NCI-H1105 treated with DMSO at 0.1 percent for 48 hours (cell line): ENCODE measurements around the gene PDS5B.
"Not testable (repeated sequence)": the region's sequence is repeated elsewhere in the genome, so short reads cannot be mapped to it uniquely, and the experiment has no call there.

ENCODE experiments used
- DNase-seq: peaks from one replicate; lab custom pipeline; 2025; lab: John Stamatoyannopoulos, UW

PDS5B gene

GRCh38 chr13:32659736-32660135 is 73.5 kb downstream of the PDS5B start:
- DNase-seq = no peak

DNA sequence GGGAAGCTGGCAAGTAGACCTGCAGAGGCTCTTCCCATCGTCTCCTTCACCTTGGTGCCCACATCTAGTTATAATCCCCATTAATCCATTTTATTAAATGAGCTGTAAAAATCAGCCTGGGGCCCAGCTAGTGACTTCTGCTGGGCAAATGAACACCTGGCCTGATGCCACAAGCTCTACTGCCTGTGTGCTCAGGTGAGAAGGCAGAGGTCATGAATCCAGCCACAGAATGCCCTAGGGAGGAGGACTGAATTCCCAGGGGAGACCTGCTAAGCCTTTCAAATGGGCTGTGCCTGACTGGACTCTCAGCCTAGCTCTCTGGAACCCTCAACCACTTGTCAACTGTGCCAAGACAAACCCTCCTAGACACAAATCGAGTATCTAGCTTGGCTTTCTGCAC is 74.0 kb downstream of the PDS5B start:
- no peak for DNase-seq

- no peak for DNase-seq
Observed at GRCh38 chr13:32661685-32662084, 75.4 kb downstream of the PDS5B start.

DNA sequence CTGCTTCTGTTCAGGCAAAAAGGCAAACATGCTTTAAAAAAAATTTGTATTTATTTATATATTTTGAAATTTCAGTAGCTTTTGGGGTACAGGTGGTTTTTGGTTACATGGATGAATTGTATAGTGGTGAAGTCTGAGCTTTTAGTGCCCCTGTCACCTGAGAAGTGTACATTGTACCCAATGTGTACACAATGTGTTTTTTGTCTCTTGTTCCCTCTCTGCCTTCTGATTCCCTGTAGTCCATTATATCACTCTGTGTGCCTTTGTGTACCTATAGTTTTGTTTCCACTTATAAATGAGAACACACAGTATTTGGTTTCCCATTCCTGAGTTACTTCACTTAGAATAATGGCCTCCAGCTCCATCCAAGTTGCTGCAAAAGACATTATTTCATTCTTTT is 77.4 kb downstream of the PDS5B start:
- DNase-seq = no peak

GRCh38 chr13:32666990-32667571 is 80.8 kb downstream of the PDS5B start:
- DNase-seq = no peak

GRCh38 chr13:32669030-32669646 is 82.9 kb downstream of the PDS5B start:
- DNase-seq = peak; percentile 46

DNA sequence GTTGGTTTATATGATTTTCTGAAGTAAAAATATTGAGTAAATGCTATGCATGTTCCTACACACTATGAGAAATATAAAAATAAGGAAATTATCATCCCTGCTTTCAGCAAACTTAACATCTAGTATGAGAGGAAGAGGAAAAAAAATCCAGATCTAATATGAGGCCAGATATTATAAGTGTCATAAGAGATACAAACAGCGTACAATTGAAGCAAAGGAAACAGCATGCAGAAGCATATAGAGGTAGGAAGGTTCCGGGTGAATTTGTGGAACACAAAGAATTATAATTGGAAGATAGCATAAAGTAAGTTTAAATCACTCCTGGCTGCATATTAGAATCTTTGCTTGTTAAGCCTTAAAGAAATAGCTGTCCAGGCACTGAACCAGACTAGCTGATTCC is 88.3 kb downstream of the PDS5B start:
- no peak for DNase-seq

DNA sequence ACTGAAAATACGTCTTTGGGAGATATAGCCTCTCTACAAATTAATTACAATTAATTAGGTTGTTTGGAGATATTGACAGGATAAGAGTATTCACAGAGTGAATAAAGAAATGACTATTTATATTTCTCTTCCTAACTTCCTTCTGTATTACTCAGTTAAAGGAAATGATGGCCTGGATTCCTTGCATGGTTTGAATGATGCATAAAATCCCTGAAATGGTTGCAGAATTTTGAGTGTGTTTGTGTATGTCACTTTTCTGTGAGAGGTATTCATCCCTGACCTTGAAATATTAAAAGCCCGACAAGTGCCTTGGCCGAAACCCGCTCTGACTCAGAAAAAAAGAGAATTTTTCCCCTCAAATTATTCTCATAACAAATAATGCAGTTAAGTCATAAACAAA is 90.0 kb downstream of the PDS5B start:
- DNase-seq = no peak

- no peak for DNase-seq
Observed at GRCh38 chr13:32682130-32682529, 95.9 kb downstream of the PDS5B start.

DNA sequence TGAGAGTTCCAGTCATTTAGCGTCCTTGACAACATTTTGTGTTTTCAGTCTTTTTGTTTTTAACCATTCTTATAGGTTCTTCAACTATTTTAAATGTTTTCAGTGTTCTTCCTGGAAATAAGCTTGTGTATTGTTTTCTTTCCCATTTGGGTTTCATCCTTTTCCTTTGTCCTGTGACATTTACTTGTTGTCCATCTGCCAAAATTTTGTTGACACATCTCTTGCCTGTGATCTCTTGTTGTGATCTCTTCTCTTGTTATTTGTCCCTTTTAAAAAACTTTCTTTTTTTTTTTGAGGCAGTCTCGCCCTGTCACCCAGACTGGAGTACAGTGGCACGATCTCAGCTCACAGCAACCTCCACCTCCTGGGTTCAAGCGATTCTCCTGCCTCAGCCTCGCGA is 96.5 kb downstream of the PDS5B start:
- no peak for DNase-seq

DNA sequence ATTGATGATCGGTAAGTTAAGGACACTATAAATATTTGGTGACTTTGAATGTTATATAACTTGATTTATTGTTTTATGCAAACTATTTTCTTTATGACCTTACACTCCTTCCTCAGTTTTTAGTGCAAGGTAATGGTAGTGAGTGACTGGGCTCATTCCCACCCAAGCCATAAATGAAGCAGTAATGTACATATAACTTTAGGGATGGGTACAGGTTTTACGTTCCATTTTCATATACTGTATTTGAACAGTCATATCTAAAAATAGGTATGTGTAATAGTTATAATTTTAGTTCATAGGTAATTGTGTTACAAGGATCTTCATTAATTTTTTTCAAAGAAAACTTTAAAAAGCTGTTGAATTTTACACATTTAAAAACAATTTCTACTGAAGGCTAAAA is 101.0 kb downstream of the PDS5B start:
- no peak for DNase-seq

DNA sequence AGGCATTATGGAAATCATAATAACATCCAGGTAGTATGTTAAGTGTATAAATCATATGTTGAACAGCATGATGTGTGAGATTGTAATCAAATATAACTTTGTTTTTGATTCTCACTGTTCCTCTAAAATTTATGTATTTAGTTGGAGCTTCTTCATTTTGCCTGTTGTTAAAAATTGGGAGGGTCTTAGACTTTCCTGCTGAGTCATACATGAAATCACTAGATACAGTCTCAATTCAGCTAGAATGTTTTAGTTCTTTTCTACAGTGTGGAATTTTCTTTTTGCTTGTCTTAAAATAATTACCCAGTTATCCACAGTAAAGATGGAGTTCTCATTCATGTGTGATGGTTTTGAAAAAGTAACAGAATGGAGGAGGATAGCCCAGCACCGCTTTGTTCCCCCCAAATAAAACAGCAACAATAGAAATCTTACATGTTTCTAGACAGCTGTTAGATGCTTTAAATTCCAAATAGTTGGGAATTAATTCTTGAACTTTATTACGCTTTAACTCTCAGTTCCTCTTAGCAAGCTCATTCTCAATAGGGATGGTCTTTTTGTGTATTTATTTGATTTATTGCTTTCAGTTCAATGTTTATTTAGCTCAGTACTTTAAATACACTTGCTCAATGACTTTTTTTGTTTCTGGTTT is 109.5 kb downstream of the PDS5B start:
- no peak for DNase-seq

DNA sequence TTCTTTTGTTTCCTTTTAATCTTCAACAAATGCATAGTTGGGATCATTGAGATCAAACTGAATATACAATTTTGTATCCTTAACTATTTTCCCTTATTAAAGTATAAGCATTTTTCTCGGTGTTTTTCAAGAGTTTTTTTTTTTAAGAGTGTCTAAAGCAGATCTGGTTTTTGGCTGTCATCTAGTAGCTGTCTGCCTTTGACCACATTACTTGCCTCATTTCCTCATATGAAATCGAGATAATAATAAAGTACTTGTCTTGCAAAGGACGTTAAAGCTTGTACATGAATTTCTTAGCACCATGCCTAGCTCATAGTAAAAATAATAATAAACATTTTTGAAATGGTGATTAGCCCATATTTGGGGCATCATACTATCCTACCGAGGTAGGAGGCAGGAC is 121.2 kb downstream of the PDS5B start:
- no peak for DNase-seq

DNA sequence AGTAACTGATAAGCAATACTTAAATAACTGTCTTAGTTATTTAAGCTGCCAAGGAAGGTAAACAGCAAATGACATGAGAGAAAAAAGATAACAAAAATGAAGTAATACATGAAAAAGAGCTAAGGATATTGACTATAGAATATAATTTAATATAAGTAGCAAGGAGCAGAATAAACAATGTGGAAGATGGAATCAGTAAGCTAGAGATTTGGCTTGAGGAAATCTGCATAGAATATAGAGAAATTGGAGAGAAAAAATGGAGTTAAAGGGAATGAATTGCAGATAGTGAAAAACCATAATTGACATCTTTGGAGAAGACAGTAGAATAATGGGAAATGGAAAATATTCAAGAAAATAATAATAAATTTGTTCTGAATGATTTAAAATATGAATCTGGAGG is 127.1 kb downstream of the PDS5B start:
- DNase-seq = no peak

GRCh38 chr13:32716201-32716600 is 129.9 kb downstream of the PDS5B start:
- DNase-seq = not testable (repeated sequence)

- DNase-seq = no peak
Observed at GRCh38 chr13:32720026-32720425, 133.8 kb downstream of the PDS5B start.

DNA sequence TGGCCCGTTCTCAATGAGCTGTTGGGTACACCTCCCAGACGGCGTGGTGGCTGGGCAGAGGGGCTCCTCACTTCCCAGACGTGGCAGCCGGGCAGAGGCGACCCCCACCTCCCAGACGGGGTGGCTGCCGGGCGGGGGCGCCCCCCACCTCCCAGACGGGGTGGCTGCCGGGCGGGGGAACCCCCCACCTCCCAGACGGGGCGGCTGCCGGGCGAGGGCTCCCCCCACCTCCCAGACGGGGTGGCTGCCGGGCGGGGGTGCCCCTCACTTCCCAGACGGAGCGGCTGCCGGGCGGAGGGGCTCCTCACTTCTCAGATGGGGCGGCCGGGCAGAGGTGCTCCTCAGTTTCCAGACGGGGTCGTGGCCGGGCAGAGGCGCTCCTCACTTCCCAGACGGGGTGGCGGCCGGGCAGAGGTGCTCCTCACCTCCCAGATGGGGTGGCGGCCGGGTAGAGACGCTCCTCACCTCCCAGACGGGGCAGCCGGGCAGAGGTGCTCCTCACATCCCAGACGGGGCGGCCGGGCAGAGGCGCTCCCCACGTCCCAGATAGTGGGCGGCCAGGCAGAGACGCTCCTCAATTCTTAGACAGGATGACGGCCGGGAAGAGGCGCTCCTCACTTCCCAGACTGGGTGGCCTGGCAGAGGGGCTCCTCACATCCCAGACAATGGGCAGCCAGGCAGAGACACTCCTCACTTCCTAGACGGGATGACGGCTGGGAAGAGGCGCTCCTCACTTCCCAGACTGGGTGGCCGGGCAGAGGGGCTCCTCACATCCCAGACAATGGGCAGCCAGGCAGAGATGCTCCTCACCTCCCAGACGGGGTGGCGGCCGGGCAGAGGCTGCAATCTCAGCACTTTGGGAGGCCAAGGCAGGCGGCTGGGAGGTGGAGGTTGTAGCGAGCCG is 135.1 kb downstream of the PDS5B start:
- DNase-seq = not testable (repeated sequence)

DNA sequence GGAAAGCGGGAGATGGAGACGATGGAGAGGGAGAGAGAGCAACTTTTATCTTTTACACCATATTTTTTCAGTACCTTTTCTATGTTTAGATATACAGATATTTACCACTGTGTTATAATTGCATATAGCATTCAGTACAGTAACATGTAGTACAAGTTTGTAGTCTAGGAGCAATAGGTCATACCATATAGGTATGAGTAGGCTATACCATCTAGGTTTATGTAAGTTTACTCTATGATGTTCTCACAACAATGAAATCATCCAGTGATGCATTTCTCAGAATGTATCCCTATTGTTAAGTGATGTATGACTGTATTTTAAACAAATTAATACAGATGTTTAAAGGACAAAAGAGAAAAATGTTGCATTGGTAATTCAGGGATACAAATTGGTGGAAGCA is 136.1 kb downstream of the PDS5B start:
- no peak for DNase-seq

DNA sequence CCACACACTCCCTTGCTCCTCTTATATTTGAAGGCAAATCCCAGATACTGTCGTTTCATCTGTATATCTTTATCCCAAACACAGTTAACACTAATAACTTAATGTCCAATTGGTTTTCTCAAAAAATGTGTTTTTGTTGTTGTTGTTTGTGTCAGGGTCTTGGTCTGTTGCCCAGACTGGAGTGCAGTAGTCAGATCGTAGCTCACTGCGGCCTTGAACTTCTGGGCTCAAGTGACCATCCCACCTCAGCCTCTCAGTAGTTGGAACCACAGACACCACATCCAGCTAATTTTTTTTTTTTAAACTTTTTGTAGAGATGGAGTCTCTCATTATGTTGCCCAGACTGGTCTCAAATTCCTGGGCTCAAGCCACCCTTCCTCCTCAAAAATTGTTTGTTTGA is 137.7 kb downstream of the PDS5B start:
- no peak for DNase-seq

GRCh38 chr13:32726374-32727037 is 140.3 kb downstream of the PDS5B start:
- no peak for DNase-seq

- no peak for DNase-seq
Observed at GRCh38 chr13:32728327-32728726, 142.1 kb downstream of the PDS5B start.

DNA sequence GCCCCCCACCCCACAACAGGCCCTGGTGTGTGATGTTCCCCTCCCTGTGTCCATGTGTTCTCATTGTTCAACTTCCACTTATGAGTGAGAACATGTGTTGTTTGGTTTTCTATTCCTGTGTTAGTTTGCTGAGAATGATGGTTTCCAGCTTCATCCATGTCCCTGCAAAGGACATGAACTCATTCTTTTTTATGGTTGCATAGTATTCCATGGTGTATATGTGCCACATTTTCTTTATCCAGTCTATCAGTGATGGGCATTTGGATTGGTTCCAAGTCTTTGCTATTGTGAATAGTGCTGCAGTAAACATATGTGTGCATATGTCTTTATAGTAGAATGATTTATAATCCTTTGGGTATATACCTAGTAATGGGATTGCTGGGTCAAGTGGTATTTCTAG is 142.8 kb downstream of the PDS5B start:
- not testable (repeated sequence) for DNase-seq
